ENCODE results near the gene CDCP1. TPM values are rescaled to one million over a fixed set of nuclear protein-coding genes. Genes with fewer than 3 reads are reported as not detected.

CDCP1 gene
- polyA plus RNA-seq, 3 donors = 0.42 to 1.3 (median 0.52) TPM

GRCh38 chr3:45125550-45126026 is 20.6 kb downstream of the CDCP1 start:
- Histone ChIP-seq H3K36me3 (replicated peaks in 1 of 2; ENCODE audit: control insufficient read depth in 1 of 2, insufficient read depth in 2 of 2, low read length in 2 of 2) (no peaks in the 10 kb centered on the region), H3K27ac (ENCODE audit: low read depth in 1 of 2, low read length in 2 of 2) (no peak overlapping the region), H3K4me3 (replicated peaks in 1 of 3; ENCODE audit: low read depth in 2 of 3, low read length in 3 of 3) (no peak overlapping the region), H4K20me1 (ENCODE audit: insufficient read depth, low read length) (no peaks in the 10 kb centered on the region), H3K4me1 (ENCODE audit: control insufficient read depth in 1 of 2, insufficient read depth in 2 of 2, low read length in 2 of 2) (peaks cover 11 to 38% of the 10 kb centered on the region in 2 donors), H3K4me2 (replicated peaks; ENCODE audit: extremely low read depth, low read length, poor library complexity, severe bottlenecking) (no peak overlapping the region), H3K9ac (ENCODE audit: insufficient read depth, low read length, poor library complexity, severe bottlenecking) (no peak overlapping the region), H3K27me3 (ENCODE audit: control insufficient read depth in 2 of 2, insufficient read depth in 2 of 2, low read length in 2 of 2) (no peaks in the 10 kb centered on the region), H3K79me2 (ENCODE audit: insufficient read depth, low read length) (no peaks in the 10 kb centered on the region), H3K9me3 (replicated peaks in 1 of 2; ENCODE audit: control insufficient read depth in 1 of 2, insufficient read depth in 1 of 2, low read length in 2 of 2) (no peaks in the 10 kb centered on the region), H2AFZ (ENCODE audit: insufficient read depth, low read depth, low read length, poor library complexity, severe bottlenecking) (no peak overlapping the region)
- intact Hi-C loops (cut with micrococcal nuclease) = no loop called here
- Mint-ChIP-seq H3K27ac (peak overlapping the region in 1 of 7 donors; percentile 79), H3K27me3 (ENCODE audit: low read depth in 3 of 3) (peaks cover 0 to 3% (median 1%) of the 10 kb centered on the region in 3 donors), H3K36me3 (peaks cover 0 to 5% of the 10 kb centered on the region in 2 donors), H3K4me3 (no peak overlapping the region), H3K4me1 (peaks cover 37% of the 10 kb centered on the region), H3K9me3 (peaks cover 0 to 3% (median 0%) of the 10 kb centered on the region in 7 donors)
- WGBS (ENCODE audit: insufficient coverage) = 100% methylated on average over 1 of the region's 2 CpGs
- no peak for DNase-seq
- TF ChIP-seq CTCF (IDR thresholded peaks at IDR 0.05) = no peak

- Histone ChIP-seq H4K20me1 (ENCODE audit: insufficient read depth, low read length) (no peaks in the 10 kb centered on the region), H3K79me2 (ENCODE audit: insufficient read depth, low read length) (no peaks in the 10 kb centered on the region), H3K4me2 (replicated peaks; ENCODE audit: extremely low read depth, low read length, poor library complexity, severe bottlenecking) (no peak overlapping the region), H3K27me3 (ENCODE audit: control insufficient read depth in 2 of 2, insufficient read depth in 2 of 2, low read length in 2 of 2) (no peaks in the 10 kb centered on the region), H3K36me3 (replicated peaks in 1 of 2; ENCODE audit: control insufficient read depth in 1 of 2, insufficient read depth in 2 of 2, low read length in 2 of 2) (no peaks in the 10 kb centered on the region), H3K9me3 (replicated peaks in 1 of 2; ENCODE audit: control insufficient read depth in 1 of 2, insufficient read depth in 1 of 2, low read length in 2 of 2) (no peaks in the 10 kb centered on the region), H3K9ac (ENCODE audit: insufficient read depth, low read length, poor library complexity, severe bottlenecking) (no peak overlapping the region), H2AFZ (ENCODE audit: insufficient read depth, low read depth, low read length, poor library complexity, severe bottlenecking) (no peak overlapping the region), H3K4me1 (ENCODE audit: control insufficient read depth in 1 of 2, insufficient read depth in 2 of 2, low read length in 2 of 2) (peaks cover 11 to 38% of the 10 kb centered on the region in 2 donors), H3K4me3 (replicated peaks in 1 of 3; ENCODE audit: low read depth in 2 of 3, low read length in 3 of 3) (no peak overlapping the region), H3K27ac (ENCODE audit: low read depth in 1 of 2, low read length in 2 of 2) (no peak overlapping the region)
- DNase-seq = no peak
- Mint-ChIP-seq H3K27ac (peak overlapping the region in 2 of 7 donors; percentile 30 to 79), H3K4me3 (no peak overlapping the region), H3K27me3 (ENCODE audit: low read depth in 3 of 3) (peaks cover 0 to 3% (median 1%) of the 10 kb centered on the region in 3 donors), H3K9me3 (peaks cover 0 to 3% (median 0%) of the 10 kb centered on the region in 7 donors), H3K36me3 (peaks cover 0 to 5% of the 10 kb centered on the region in 2 donors), H3K4me1 (peaks cover 37% of the 10 kb centered on the region)
- WGBS (ENCODE audit: insufficient coverage) = 100% methylated on average over 1 of the region's 2 CpGs
- intact Hi-C loops (cut with micrococcal nuclease) = loop anchor here in 1 of 2 donors (5.0 kb wide), 1 partner anchor 68 kb away; no protein-coding TSS in a partner anchor
- TF ChIP-seq CTCF (IDR thresholded peaks at IDR 0.05) = no peak
Measured at GRCh38 chr3:45124956-45125355, 21.2 kb downstream of the CDCP1 start.
